HG02840 (cell line): ENCODE data around the gene TJAP1.

ENCODE experiments used
- ATAC-seq: cut with Tn5 transposase; IDR thresholded peaks from one replicate; pipeline ENCODE4 v1.9.1; 2021; ENCODE audit warnings: mild to moderate bottlenecking, moderate library complexity, moderate number of reproducible peaks; ENCODE audit not compliant: unreplicated experiment, low FRiP score

Gene TJAP1

DNA sequence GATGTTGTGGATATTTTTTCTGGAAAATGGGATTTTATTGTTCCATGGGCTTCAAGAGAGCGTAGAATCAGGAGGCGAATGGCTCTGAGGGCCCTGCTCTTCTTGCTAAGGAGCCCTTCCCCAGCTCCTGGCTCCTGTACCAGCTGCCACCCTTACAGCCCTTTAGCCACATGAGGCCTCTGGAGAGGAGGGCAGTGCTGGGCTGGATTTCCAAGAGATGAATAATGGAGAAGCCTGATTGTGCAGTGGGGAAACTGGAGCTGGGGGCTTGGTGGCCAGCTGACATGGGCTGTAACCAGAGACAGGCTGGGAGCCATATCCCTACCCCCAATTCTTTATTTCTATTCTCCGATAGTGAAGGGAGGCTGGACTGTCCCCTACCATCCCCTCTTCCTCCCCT lies 23.6 kb downstream of the TJAP1 start:
- ATAC-seq = no peak

- no peak for ATAC-seq
These were observed 25.3 kb downstream of the TJAP1 start for GRCh38 chr6:43502666-43503065.

DNA sequence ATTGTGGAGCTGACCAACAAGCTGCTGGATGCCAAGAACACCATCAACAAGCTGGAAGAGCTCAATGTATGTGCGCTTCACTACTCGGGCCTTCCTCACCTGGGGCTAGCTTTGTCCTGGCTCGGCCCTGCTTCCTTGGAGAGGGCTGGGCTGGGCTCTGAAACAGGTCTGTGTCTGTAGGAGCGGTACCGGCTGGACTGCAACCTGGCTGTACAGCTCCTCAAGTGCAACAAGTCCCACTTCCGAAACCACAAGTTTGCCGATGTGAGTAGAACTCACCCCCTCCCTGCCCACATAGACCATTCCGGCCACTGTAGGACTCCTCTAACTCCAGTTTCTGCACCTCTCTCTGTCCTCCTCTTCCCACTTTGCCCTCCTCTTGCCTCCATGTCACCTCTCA lies 26.1 kb downstream of the TJAP1 start:
- ATAC-seq = no peak

- ATAC-seq = no peak
These were observed 27.6 kb downstream of the TJAP1 start for GRCh38 chr6:43504756-43505593.

DNA sequence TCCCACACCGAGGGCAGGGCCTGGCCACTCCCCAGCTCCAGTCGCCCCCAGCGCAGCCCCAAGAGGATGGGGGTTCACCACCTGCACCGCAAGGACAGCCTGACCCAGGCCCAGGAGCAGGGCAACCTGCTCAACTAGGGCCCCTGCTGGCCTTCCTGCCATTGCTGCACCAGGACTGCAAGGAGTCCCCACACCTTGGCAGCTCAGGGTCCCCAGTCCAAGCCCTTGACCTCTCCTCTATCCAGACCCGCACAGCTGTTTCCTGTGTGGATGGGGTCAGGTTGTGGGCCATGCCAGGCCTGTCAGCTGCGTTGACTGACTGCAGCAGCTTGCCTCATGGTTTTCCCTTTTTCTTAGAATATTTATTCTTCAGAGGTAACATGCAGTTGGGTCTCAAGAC lies 28.3 kb downstream of the TJAP1 start:
- no peak for ATAC-seq

DNA sequence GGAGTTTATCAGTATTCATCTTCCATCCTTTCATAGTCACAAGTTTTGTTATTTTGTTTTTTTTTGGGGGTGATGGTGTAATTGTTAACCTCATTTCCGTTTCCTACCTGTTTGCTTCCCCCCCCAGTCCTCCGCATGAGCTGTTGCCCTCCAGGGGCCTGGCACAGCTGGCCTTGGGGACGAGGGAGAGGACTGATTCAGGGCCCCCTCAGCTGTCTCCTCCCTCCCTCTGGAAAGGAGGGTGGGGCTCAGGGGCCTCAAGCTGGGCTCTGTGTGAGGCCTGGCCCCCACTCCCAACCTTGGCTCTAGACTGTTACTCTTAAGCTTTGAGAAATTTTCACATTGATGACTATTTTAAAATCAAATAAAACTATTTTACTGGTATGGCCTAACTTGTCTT lies 28.8 kb downstream of the TJAP1 start:
- no peak for ATAC-seq

DNA sequence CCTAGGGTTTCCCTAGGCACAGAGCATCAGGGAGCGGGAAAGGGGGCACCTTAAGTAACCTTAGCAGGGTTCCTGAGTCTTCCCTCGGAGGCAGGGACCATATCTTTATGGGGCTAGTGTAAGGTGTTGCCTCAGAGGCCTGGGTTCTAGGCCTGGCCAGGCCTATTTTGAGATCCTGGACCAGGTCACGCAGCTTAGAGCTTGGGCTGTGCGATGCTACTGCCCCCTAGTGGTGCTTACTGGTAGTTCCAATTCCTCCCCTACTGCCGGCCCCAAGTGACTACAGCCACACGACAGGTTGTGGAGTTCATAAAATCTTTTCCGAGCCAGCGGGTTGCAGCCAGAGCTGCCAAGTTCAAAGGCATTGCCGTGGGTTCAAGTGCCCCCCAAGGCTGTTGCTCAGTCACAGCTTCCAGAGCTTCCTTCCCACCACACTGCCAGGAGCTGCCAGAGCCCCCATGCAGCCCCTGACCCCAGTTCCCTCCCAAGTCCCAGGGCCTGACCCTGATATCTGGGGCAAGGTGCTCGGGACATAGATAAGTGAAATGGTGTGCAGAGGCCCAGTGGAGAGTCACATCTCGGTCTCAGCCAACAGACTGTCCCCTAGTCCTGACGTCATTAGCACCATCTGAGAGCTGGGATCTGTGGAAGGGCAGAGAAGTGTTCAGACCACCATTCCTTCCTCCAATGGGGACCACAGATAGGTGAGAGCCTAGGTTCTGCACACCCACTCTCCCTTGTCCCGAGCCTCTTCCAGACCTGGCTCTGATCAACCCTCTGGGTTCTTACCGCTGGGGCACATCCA lies 29.5 kb downstream of the TJAP1 start:
- no peak for ATAC-seq

DNA sequence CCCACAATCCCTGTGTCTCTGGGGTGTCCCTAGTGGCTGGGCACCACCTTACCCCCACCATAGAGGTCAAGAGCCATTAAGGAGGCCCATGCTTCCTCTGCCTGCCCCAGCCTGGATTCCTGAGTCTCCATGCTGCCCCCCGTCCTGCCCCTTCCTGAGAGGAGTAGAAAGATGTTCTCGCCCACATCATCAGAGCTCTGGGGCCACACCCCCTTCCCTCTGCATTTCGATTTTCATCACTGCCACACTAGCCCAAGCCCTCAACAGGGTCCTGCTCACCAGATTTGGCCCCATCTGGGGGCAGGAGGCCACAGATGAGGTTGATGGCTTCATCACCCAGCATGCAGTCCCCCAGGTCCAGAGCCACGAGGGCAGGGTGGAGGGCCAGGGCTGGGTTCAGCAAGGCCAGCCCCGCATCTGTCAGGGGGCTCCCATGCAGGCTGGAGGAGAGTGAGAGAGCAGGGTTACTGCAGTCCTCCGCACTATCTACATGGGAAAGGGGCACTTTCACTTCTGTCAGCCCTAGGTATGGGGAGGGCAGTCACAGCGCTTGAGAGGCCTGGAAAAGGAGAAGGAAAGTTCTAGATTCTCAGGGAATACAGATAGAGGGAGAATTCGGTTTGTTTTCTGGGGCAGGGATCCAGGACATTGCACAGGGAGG lies 31.2 kb downstream of the TJAP1 start:
- ATAC-seq = no peak

- ATAC-seq = no peak
These were observed 32.0 kb downstream of the TJAP1 start for GRCh38 chr6:43509142-43509983.

GRCh38 chr6:43509984-43510826 lies 32.8 kb downstream of the TJAP1 start, which contains the start of gene LRRC73:
LRRC73 (minus strand) TSS chr6:43510346; CDS start chr6:43509785, 561 bp downstream.
- peak; percentile 55 for ATAC-seq

GRCh38 chr6:43510827-43511163 lies 33.4 kb downstream of the TJAP1 start:
- ATAC-seq = no peak

DNA sequence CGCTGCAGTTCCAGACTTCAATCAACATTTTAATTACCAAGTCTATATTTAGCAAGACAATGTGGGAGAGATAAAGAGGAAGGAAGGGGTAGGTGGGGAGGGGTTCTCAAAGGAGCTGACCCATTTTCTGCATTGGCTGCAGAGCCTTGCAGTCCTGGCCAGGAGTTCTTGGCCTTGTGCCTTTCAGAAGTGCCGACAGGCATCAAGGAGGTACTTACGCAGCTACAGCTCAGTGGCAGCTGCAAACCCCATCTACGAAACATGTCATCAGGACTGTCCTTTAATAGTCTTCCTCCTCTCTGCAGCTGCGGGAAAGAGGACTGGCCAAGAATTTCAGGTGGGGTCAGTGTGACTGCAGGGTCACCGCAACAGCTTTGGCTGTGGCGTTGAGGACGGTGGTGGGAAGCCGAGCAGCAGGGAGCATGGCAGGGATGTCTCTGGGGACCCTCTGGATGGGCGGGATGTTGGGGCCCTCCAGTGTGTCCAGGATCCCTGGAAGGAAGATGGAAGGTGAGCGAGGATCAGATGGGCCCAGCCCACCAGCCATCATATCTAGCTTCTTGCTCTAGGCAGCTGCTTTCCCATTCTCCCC lies 34.5 kb downstream of the TJAP1 start:
- ATAC-seq = no peak

DNA sequence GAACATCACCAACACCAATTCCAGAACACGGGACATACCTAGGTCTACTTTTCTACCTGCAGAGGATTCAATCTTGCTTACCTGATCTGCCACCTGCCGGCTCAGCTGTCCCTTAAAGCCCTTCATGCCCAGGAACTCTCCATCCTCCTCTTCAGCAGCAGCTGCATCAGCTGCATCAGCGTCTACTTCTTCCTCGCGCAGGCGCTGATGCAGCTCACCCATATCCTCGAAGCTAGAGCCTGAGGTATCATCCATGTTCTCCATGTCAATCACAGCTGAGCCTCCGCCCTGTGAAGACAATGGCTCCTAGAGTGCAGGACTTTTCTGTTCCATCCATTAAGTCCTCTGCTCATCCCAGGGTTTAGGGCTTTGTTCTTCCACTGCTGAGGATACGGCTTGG lies 38.4 kb downstream of the TJAP1 start:
- no peak for ATAC-seq

DNA sequence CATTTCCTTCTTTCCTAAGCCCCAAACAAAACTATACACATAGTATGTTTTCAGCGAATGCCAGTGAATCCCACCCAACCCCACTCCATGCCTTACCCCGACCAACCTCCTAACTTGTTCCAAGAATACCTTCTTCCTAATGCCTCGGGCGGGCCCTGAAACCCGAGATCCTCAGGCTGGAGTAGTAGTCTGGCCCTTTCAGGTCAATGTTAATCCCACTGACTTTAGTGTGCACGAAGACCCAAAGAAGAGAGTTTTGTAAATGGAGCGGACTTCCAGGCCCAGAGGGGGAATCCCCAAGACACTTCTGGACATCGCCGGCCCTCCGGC lies 39.0 kb downstream of the TJAP1 start:
- ATAC-seq = no peak

GRCh38 chr6:43516697-43517504 lies 39.5 kb downstream of the TJAP1 start, which contains the start of the genes POLR1C and YIPF3:
POLR1C (plus strand) TSS chr6:43517089; CDS start chr6:43517110, 21 bp downstream.
YIPF3 (minus strand) TSS chr6:43516926; CDS start chr6:43516807, 119 bp downstream.
- ATAC-seq = peak; percentile 87

DNA sequence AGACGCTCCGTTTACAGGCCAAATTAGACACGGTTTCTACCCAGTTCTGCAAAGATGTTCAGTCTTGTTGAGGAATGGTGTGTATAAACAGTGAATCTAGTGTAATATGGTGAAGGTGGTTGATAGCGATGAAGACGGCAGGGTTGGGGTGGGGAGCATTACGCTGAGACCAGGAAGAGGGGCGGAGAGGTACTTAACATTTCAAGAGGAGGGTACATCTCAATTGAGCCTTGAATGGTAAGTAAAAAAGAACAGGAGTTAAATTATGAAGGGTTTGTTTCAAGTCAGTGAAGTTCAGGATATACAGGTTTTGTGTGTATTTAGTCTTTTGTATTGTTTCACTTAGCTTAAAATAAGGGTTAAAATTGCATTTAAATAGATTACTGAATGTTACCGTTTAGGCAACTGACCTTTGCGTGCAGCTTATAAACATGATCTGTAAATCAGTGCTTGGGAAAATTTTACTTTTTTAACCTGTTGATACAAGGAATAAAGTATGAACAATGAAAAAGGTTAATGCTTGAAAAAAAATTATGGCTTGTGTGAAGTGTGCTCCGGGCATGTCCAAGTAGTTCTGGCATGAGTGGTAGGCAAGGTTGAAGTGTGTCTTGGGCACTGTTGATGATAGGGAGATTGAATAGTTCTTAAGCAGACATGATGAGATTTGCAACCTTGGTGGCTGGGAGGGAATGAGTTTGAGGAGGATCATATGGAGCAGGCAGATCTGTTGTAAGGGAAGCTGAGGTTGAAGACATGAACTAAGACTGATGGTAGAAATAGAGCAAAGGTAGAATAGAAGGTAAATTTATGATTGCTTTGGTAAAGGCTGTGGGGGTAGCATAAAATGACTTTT lies 40.4 kb downstream of the TJAP1 start:
- ATAC-seq = no peak

DNA sequence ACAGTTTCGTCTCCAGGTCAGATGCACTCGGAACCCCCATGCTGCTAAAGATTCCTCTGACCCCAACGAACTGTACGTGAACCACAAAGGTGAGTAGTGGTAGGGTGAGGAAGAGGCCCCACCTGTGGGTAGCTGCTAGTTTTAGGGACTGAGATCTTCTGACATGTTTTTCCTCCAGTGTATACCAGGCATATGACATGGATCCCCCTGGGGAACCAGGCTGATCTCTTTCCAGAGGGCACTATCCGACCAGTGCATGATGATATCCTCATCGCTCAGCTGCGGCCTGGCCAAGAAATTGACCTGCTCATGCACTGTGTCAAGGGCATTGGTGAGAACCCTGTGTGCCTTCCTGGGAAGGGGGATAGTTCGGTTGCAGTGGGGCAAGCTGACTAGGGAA lies 42.7 kb downstream of the TJAP1 start:
- no peak for ATAC-seq
